Fibroblast of pulmonary artery (primary cell): Measurements from ENCODE around the gene ZDHHC14.

Experiments used
- DNase-seq: peaks from one replicate; pipeline ENCODE4 v3.0.0-alpha.2; 2010; ENCODE audit warnings: low read depth
- H3K4me3 ChIP-seq: replicated peaks from 2 replicates; pipeline ENCODE4 v1.5.1; 2011; ENCODE audit warnings: low read depth, mild to moderate bottlenecking, control low read depth, low read length, moderate library complexity
- CTCF ChIP-seq: IDR thresholded peaks from 2 replicates; pipeline ENCODE4 v1.5.1; 2011; ENCODE audit warnings: mild to moderate bottlenecking, control low read depth, low read length, inconsistent platforms; ENCODE audit errors: missing control alignments

Gene ZDHHC14

GRCh38 chr6:157675831-157676230 is 294.8 kb downstream of the ZDHHC14 start:
- no peak for TF ChIP-seq CTCF
- H3K4me3 ChIP-seq: no peak overlapping the region
- DNase-seq: no peak

GRCh38 chr6:157676241-157676640 is 295.3 kb downstream of the ZDHHC14 start:
- no peak for DNase-seq
- no peak for TF ChIP-seq CTCF
- H3K4me3 ChIP-seq: no peak overlapping the region

DNA sequence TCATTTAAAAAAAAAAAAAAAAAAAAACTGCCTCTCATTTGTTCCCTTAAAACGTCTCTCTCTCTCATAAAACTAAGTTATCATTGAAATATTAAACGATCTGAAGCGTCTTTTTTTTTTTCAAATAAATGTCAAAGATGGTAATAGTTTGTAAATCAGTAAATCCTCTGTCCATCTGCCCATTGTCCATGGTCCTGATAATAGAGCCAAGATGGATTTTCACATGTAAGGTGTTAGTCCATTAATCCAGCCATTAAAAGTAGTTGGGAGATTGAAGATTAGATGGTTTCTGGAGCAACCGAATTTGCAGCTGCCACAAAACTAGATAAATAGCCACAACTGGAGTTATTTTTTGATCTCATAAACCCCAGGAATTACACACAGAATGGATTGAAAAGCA is 296.2 kb downstream of the ZDHHC14 start:
- peak; percentile 11 for DNase-seq
- no peak for TF ChIP-seq CTCF
- no peak overlapping the region for H3K4me3 ChIP-seq

- DNase-seq: no peak
- no peak for TF ChIP-seq CTCF
- no peak overlapping the region for H3K4me3 ChIP-seq
Measured at GRCh38 chr6:157679605-157680580, 298.9 kb downstream of the ZDHHC14 start.

DNA sequence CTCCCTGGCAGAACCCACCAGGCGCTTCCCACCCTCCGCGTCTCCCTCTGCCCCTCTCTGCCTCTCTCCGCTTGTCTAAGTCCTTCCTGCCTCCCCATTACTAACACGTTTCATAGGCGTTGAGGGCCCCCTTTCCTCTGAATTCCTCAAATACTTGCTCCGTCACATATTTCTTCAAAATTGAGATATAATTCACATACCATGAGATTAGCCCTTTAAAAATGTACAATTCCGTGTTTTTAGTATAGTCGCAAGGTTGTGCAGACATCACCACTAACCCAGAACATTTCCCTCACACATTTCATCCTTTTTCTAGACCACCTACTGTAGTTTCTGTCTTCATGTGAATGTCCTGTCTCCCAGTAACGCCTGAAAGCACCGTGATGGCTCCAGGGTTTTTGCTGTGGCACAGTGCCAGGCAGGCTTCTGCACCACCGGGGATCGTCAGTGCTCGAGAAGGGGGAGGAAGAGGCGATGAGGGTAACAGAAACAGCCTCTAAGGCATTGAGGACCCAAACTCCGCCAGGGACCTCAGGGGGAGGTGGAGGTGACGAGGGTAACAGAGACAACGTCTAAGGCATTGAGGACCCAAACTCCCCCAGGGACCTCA is 300.2 kb downstream of the ZDHHC14 start:
- peak; percentile 6 for DNase-seq

DNA sequence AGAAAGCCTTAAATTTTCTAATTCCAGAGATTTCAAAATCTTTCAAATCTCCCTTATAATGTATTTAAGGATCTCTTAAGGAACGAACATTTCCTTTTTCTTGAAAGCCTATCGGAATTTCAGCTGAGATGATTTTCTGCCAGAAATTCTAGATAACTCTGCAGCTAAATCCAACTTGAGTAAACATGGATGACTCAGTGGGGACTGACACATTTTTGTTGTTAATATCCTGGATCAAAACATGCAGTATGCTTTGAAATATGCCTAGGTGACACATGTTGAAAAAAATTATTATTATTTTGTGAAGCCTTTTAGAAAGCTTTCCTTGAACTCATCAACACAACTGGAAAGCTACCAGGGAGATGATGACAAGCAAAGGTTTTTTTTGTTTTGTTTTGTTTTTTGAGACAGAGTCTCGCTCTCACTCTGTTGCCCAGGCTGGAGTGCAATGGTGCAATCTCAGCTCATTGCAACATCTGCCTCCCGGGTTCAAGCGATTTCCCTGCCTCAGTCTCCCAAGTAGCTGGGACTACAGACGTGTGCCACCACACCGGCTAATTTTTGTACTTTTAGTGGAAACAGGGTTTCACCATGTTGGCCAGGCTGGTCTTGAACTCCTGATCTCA is 302.0 kb downstream of the ZDHHC14 start:
- no peak for TF ChIP-seq CTCF

More for the DNA sequence above, 300.2 kb downstream of the ZDHHC14 start:
- no peak overlapping the region for H3K4me3 ChIP-seq
- no peak for TF ChIP-seq CTCF

More for the DNA sequence above, 302.0 kb downstream of the ZDHHC14 start:
- DNase-seq: peak; percentile 74
- H3K4me3 ChIP-seq: no peak overlapping the region
